NT2/D1 (cell line): ENCODE measurements around the gene CCDC85C.

Experiments
- YY1 ChIP-seq: IDR thresholded peaks from 2 replicates; pipeline ENCODE4 v1.6.1; 2011; ENCODE audit not compliant: insufficient read length, insufficient read depth
- ZNF274 ChIP-seq: IDR thresholded peaks from 2 replicates; pipeline ENCODE4 v1.6.1; 2011; ENCODE audit warnings: mild to moderate bottlenecking, low read depth, low read length

GRCh38 chr14:99515301-99516155, 88.5 kb downstream of the CCDC85C start:
- no peak for TF ChIP-seq YY1
- TF ChIP-seq ZNF274 = no peak
